GM19240 (cell line): Measurements from ENCODE around the gene PAQR8.
"Not testable (repeated sequence)": the region's sequence is repeated elsewhere in the genome, so short reads cannot be mapped to it uniquely, and the experiment has no call there.

Experiments used
- DNase-seq: peaks from one replicate; pipeline ENCODE4 v3.0.0; 2011; ENCODE audit warnings: low spot score; ENCODE audit not compliant: insufficient read length

Gene PAQR8

DNA sequence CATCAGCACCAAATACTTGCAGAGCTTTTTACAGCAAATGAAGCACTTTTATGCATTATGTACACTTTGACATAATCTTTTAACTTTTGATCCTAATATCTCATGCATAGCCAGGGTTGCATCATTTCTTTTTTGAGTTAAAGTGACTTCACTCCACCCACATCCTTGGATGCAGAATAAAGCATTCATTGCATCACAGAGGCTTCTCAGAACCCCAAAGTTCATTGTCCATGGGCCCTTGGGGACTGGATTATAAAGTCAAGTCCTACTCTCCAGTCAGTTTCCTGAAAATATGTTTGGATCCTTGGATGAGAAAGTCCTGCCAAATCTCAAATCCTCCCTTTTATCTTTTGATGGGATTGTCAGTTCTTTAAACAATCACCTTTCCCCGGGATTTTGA is 47.5 kb downstream of the PAQR8 start:
- no peak for DNase-seq

DNA sequence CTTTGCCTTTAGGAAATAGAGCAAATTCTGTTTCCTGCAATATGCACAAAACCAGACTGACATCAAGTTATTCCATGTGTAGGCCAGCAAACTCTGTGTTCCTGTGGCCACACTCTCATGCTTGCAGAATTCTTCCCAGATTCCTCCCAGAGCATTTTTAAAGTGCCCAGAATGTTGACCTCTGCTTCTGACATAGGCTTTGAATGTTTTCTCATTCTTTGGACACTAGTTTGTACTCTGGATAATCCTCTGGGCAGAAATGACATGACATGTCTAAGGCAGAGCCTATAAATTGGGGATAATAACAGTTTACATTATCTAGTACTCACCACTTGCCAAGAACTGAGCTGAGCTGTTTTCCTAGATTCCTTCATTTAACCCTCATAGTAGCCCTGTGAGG is 49.0 kb downstream of the PAQR8 start:
- DNase-seq, result no peak

DNA sequence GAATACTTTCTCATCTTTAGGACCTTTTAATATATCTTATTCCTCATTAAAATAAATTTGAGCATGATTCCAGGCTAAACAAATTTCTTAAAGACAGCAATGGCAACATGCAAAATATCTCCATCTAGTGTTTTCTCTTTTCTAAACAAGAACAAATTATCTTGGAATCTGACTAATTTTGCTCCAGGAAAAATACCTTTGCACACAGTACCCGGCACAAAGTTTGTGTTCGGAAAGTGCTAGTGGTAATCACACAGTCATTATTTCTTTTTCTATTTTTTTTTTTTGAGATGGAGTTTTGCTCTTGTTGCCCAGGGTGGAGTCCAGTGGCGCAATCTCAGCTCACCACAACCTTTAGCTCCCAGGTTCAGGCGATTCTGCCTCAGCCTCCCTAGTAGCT is 50.0 kb downstream of the PAQR8 start:
- no peak for DNase-seq

DNA sequence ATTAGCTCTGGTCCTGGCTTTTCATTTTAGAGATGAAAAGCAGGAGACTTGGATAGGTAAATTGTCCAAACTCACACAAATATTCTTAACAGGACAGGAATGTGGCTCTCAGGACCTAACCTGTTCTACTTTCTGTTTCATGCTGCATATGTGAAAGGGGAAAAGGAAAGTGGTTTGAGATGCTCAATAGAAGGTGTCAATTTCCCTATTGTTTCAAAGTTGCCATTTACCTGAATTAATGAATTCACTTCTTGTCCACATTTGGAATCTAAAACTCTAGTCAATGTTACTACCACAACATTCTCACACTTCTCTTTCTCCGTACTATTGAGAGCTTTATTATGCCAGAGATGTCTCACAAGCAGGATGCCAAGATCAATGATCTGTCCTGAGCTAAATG is 53.4 kb downstream of the PAQR8 start:
- DNase-seq, result no peak

DNA sequence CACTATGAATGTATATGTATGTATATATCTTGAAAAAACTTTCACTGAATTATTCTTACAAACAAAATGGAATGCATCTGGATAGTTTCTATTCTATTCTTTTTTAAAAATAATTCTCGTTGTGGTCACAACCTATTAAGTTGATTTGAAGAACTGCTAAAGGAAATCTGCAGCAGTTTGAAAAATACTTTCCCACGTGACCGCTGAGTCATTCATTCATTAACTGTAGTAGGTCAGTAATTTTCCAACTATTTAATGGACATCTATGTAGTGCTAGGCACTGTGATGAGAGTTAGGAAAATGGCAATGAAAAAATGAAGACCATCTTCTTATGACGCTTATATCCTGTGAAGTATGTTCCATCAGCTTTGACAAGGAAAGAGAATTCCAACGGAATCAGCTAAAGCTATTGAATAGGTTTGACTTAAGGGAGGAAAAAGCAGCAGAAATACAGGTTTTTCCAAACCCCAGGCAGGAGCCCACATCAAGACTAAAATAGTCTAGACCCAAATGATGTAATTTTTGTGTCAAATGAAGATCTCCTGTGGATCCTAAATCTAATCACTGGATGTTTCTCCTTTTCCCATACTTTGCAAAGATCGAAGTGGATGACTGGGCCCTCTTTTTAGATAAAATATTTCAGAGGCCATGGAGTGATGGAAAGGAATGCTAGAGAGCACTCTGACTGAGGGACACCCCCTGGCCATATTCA is 54.1 kb downstream of the PAQR8 start:
- no peak for DNase-seq

DNA sequence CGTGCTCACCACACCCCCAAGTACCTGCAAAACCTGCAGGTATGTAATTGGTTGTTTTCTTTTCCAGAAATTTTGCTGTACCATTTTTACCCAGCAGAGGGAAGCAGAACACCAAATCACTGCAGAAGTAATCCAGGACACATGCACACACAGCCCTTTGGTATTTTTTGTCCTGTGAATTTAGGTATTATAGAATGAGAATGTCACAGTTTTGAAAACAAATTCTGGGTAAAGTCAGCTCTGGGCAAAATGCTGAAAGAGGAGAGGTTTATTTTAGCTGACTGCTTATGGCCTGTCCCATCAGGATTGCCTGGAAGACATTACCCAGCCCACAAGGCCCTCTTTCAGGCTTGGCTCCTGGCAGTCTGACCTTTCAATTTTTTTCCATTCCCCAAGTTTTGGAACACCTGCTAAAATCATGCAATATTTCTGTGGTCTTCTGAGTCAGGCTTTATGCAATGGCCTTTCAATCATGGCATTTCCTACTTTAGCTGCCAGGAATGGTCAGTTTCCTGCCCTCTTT is 54.7 kb downstream of the PAQR8 start:
- DNase-seq, result no peak

DNA sequence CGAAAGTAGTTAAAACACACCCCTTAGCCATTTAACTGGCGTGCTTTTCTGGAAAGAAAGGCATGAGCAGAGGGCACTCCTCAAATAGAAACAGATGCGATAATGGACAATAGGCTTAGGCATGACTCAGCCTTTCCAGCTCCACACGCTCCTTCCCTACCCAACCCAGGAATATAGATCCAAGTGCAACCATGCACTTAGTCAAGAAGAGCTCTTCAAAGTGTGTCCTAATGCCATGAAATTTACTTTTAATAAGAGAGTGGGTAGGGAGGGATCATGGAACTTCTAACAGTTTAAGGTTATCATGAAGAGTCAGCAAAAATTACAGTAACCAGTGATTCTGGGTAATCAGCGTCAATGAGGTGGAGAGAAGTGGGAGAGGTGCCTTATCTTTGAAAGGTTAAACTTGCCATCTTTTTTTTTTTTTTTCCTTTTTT is 55.7 kb downstream of the PAQR8 start:
- no peak for DNase-seq

DNA sequence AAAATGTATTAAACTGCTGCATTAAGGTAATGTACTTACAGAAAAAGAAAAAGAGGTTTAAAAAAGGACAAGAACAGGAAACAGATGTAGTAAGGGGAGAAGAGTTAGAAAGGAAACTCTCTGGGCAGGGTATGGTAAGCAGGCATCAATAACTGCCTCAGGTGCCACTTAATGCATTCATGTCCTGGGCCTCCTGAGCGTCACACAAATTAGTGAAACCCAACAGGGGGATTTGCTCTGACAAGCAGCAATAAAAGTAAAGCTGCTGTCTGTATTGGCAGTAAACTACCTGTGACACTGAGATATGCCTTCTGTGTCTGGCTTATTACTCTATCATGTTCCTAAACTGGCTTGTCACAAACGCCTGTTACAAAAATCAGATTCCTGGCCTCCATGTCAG is 56.7 kb downstream of the PAQR8 start:
- no peak for DNase-seq

DNA sequence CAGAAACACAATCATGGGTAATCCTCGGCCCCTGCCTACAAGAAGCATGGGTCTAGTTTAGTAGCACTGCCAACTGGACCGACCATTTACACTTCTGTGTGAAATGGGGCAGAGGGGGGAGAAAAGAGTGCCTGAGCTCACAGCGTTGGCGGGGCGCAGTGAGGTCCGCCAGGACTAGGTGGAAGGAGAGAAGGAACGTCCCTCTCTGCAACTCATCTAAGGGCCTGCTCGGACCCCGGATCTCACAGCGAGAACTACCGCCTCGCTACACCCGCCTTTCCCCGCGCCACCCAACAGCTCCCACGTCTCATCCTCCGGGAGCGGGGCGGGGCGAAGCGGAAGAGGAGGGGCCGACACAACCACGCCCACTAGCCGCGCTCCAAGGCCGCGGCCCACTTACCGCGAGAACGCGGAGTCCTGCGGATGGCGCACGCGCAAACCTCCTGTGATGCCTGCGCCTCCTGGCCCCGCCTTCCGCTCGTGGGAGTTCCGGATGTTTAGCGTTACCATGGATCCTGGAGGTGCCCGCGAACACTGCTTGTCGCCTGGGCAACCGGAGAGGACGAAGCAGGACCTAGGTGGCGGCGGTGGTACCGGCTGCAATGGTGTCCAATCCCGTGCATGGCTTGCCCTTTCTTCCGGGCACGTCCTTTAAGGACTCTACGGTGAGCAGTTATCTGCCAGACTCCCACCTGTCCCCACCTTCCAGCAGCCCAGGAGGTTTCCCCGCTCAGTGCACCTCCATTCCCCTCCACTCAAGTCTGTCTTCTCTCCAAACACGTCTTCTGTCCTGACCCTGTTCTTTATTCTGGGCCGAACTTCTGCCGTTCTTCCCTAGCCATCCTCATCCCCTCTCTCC is 58.1 kb downstream of the PAQR8 start, which contains the start of gene EFHC1:
TSS of gene EFHC1 (plus strand) at position 534 of the 859 bp plus-strand sequence. CDS start at position 603, 69 bp downstream.
- DNase-seq, result peak; percentile 72

DNA sequence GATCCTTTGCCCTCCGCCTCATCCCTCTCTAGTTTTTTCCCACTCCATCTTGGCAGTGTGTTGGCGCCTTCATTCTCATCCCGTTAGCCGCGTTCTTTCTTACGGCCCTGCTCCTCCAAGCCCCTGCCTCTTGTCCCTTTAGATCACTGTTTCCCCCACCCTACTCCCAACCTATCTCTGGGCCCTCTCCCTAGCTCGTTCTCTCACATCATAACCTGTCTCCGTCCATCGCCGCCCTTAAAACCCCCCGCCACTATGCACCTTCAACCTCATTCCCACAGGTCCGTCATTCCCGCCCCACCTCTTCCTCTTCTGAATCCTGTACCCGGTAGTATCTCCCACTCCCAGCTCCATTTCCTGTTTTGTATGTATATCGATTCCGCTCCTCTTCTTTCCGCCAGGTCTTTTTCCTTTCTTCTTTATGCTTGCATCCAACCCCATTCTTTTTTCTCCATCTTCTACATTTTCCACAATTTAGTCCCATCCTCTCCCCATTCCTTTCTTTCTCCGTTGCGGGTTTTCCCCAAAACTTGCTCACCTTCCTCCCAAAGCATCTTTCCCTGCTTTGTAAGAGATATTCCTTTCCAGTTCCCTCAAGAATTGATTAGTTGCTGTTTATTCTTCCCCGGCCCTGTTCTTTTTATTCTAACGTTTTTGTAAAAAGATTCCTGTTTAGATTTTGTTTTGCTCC is 58.9 kb downstream of the PAQR8 start:
- no peak for DNase-seq

DNA sequence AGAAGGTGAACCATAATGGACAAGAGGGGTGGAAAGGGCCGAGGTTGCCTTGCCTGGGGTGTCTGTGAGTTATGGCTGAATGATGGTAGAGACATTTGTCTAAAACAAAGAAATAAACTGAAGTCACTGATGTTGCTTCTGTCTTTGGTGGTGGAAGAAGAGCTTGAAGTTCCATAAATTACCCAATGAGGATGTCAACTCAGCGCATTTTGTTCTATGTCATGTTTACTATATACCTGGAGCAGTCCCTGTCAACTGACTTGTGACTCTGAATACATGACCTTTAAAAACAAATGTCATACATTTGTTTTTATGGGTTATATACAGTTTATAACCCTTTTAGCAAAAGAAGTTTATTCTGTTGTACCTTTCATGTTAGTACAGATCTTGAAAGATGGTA is 60.2 kb downstream of the PAQR8 start:
- no peak for DNase-seq

DNA sequence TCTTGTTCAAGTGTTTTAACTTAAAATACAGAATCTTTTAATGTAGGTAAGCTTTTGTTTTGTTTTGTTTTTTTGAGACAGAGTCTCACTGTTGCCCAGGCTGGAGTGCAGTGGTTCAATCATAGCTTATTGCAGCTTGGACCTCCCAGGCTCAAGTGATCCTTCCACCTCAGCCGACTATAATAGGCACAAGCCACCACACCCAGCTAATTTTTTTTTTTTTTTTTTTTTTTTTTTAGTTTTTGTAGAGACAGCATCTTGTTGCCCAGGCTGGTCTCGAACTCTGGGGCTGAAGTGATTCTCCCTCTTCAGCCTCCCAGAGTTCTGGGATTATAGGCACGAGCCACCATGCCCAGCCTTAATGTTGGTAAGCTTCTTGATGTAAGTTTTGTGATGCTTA is 61.5 kb downstream of the PAQR8 start:
- DNase-seq, result no peak

DNA sequence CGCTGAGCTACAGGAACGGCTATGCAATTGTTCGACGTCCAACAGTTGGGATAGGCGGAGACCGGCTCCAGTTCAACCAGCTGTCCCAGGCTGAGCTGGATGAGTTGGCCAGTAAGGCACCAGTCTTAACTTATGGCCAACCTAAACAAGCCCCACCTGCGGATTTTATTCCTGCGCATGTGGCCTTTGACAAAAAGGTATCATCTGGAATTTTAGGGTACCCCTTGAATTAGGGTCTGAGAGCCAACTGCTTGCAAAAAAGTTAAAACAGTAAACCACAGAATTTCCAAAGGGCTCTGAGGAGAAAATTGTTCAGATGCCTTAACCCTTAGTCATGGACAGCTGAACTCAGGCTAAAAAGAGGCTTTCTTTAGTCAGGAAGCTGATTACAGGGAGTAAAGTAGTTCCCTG is 62.0 kb downstream of the PAQR8 start:
- no peak for DNase-seq

DNA sequence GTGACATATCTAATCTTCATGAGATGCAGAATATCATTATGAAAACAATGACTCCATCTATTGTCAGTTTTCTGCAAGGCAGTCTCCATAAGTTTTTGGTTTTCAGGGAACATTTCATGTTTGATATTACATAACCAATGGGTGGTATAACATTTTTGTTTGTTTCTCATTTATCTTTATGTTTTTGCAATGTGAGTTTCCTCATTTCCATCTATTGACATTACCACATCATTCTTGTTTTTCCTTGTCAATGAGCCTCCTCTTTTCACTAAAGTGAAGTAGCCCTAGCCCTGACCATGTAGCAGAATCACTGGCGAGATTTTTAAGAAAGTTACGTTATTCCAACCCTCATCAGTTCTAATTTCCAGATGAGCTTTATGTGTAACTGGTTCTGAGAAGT is 62.6 kb downstream of the PAQR8 start:
- DNase-seq, result no peak

DNA sequence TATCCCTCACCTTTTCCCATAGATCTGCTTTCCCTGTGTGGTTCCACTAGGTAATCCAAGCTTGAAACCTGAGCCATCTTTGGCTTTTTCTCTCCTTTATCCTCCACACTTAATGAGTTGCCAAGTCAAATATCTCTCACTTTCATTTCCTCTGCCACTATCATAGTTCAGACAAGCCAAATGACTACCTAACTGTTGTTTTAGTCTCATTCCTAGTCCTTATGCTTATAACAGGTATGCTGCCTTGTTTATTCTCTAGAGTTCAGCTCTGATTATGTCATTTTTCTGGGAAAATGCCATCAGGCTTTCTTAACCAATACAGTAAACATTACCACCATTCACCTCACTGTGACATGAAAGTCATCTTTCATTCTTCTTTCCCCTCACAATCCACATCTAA is 64.7 kb downstream of the PAQR8 start:
- DNase-seq, result no peak

DNA sequence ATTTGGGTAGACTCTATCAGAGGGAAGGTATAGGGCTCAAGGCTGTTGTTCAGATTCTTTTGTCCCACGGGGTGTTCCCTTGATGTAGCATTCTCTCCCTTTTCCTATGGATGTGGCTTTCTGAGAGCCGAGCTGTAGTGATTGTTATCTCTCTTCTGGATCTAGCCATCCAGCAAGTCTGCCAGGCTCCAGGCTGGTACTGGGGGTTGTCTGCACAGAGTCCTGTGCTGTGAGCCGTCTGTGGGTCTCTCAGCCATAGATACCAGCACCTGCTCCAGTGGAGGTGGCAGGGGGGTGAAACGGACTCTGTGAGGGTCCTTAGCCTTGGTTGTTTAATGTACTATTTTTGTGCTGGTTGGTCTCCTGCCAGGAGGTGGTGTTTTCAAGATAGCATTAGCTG is 71.3 kb downstream of the PAQR8 start:
- DNase-seq, result not testable (repeated sequence)

DNA sequence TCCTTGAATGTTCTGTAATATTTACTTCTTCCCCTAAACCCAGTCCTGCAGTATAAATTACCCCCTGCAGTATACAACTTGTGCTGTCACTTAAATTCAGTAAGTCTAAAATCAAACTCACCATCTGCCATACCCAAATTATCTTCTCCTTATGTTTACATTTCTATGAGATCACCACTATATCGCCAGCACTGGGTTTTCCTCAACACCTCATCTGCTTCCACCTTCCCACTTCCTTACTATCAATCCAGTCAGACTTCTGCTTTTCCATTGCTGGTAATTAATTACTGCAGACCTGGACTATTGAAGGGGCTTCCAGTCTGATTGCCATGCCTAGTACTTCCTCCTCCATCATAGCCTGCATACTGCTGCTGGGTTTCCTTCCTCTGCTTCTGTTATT is 73.4 kb downstream of the PAQR8 start:
- DNase-seq, result no peak

DNA sequence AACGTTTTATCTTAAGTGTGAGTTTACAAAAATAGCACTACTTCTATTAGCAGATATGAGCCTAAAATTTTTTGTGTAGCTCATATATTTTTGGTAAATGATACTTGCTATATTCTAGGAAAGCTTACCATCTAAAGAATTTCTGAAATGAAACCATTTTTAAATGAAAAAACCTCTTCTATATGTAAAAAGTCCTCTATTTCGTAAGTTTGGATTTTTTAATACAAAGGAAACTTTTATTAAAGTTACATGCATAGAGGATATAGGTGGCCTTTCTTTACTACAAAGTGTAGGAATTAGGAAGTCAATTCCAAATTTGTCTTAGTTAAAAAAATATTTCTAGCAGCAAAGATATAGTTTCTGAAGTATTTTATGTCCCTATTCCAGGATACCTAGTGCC is 77.0 kb downstream of the PAQR8 start:
- no peak for DNase-seq

DNA sequence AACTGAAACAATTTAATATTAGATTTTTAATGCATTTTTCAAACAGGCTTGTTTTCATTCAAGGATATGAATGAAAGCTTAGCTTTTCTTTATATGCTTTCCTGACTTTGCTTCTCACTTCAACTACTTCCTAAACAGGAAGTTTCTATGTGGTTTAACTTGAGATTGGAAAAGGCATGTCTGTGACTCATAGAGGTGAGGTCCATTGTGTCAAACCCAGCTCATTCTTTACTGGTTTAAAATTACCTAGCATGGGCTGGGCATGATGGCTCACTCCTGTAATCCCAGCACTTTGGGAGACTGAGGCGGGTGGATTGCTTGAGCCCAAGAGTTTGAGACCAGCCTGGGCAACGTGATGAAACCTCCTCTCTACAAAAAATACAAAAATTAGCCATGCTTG is 92.6 kb downstream of the PAQR8 start:
- DNase-seq, result no peak

DNA sequence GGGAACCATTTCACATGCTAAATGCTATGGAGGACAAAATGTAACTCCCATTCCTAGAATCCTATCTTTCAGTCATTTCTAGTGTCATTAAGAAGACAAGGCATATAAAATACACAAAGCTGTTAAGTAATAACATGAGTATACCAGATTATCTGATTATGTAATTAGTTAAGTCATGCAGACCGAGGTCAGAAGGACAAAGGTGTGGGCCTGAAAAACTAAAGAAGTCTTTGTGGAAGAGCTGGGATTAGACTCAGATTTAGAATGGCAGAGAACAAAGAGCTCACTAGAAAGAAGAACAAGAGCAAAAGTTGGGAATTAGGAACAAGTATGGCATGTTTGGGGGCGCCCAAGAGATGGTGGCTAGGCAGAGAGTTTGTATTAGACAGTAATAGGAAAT is 95.1 kb downstream of the PAQR8 start:
- no peak for DNase-seq
